HCT116 (cell line): ENCODE measurements around the gene GALNT5. TPM values are rescaled to one million over a fixed set of nuclear protein-coding genes. Genes with fewer than 3 reads are reported as not detected.
A peak's percentile ranks its signal among the peaks of the same experiment; 100 is the strongest.

Source experiments
- ATAC-seq: fragments of 200-7000 bp; cut with Tn5 transposase; 2 replicates; pipeline ENCODE4 v1.9.1; 2020; ENCODE audit warnings: mild to moderate bottlenecking, moderate library complexity
- BruUV-seq: library from RNA; stranded (reverse); fragments of 400-500 nt; replicated peaks from 2 replicates; lab custom pipeline; 2021; lab: Mats Ljungman, UMichigan
- CTCF ChIA-PET: fragments of 300-600 bp; sonication (Branson Sonifier 250); formaldehyde crosslinking; loops from one replicate; lab custom pipeline; 2021; ENCODE audit warnings: antibody characterized with exemption; lab: Charles Lee
- POLR2A ChIA-PET: fragments of 300-600, 350-600 bp; sonication (Branson Sonifier 250); formaldehyde crosslinking; loops from one replicate; lab custom pipeline; 2021; ENCODE audit warnings: antibody characterized with exemption; lab: Charles Lee
- RAD21 ChIA-PET, 2 experiments: fragments of 300-600 bp; sonication (Branson Sonifier 250); formaldehyde crosslinking; loops; one replicate each; lab custom pipeline; 2023; ENCODE audit warnings: low total read pairs in 2 of 2; ENCODE audit not compliant: uncharacterized antibody in 2 of 2, unreplicated experiment in 2 of 2, low non-redundant PET in 1 of 2; lab: Charles Lee
- DNase-seq: peaks from one replicate; pipeline ENCODE4 v3.0.0-alpha.2; 2010; ENCODE audit warnings: low read depth, low spot score
- H2AFZ ChIP-seq: fragments of 200-600 bp; shearing (Covaris generic), sonication (generic); 2 replicates; pipeline ENCODE4 v1.6.1; 2017; ENCODE audit warnings: low read depth, mixed run types, mixed read lengths, antibody characterized with exemption, low read length; ENCODE audit not compliant: poor library complexity, severe bottlenecking
- H3K27ac ChIP-seq: 2 replicates; pipeline ENCODE4 v1.5.1; 2012; ENCODE audit warnings: low read depth, low read length
- H3K27me3 ChIP-seq: fragments of 200-600 bp; sonication (generic); 2 replicates; pipeline ENCODE4 v1.6.1; 2016; ENCODE audit warnings: mixed run types, low read length, mixed read lengths; ENCODE audit not compliant: insufficient read depth
- H3K36me3 ChIP-seq, 2 experiments: fragments of 200-500 bp in 1 of 2; fragments of 200-600 bp in 1 of 2; sonication (Bioruptor generic) in 1 of 2; sonication (generic) in 1 of 2; 2 replicates each; pipeline versions ENCODE4 v1.5.1 to v1.6.1; 2014 to 2016; ENCODE audit warnings: low read length in 2 of 2, inconsistent platforms in 1 of 2, mixed read lengths in 1 of 2, mixed run types in 1 of 2; ENCODE audit not compliant: insufficient read depth in 2 of 2, control insufficient read depth in 1 of 2
- H3K4me1 ChIP-seq, 2 experiments: fragments of 200-600 bp in 1 of 2; sonication (generic) in 1 of 2; 2 replicates each; pipeline versions ENCODE4 v1.5.1 to v1.6.1; 2012 to 2017; ENCODE audit warnings: low read length in 2 of 2, inconsistent platforms in 1 of 2, mild to moderate bottlenecking in 1 of 2, mixed read lengths in 1 of 2, mixed run types in 1 of 2, moderate library complexity in 1 of 2; ENCODE audit not compliant: insufficient read depth in 2 of 2, control insufficient read depth in 1 of 2
- H3K4me2 ChIP-seq: fragments of 200-600 bp; sonication (generic); 2 replicates; pipeline ENCODE4 v1.6.1; 2017; ENCODE audit warnings: mixed run types, low read length, mixed read lengths
- H3K4me3 ChIP-seq, 2 experiments: fragments of 200-600 bp in 1 of 2; sonication (generic) in 1 of 2; replicated peaks in 1 of 2; 2 replicates each; pipeline ENCODE4 v1.5.1; 2011 to 2016; ENCODE audit warnings: low read length in 2 of 2, control low read depth in 1 of 2, low read depth in 1 of 2, mild to moderate bottlenecking in 1 of 2, mixed read lengths in 1 of 2, mixed run types in 1 of 2
- H3K79me2 ChIP-seq: fragments of 200-600 bp; sonication (generic); 2 replicates; pipeline ENCODE4 v1.6.1; 2017; ENCODE audit warnings: mild to moderate bottlenecking, mixed run types, low read length, moderate library complexity, mixed read lengths; ENCODE audit not compliant: insufficient read depth
- H3K9ac ChIP-seq: fragments of 200-600 bp; sonication (generic); 2 replicates; pipeline ENCODE4 v1.6.1; 2016; ENCODE audit warnings: low read length, mixed read lengths
- H3K9me2 ChIP-seq: fragments of 200-600 bp; sonication (generic), shearing (Covaris generic); 2 replicates; pipeline ENCODE4 v1.6.1; 2017; ENCODE audit warnings: mixed run types, mild to moderate bottlenecking, moderate library complexity; ENCODE audit not compliant: insufficient read depth
- H3K9me3 ChIP-seq, 2 experiments: fragments of 200-500 bp in 1 of 2; fragments of 200-600 bp in 1 of 2; sonication (Bioruptor generic) in 1 of 2; sonication (generic) in 1 of 2; 2 replicates each; pipeline ENCODE4 v1.6.1; 2014 to 2017; ENCODE audit warnings: low read length in 2 of 2, mixed read lengths in 2 of 2, inconsistent platforms in 1 of 2, low read depth in 1 of 2, mild to moderate bottlenecking in 1 of 2, mixed run types in 1 of 2, moderate library complexity in 1 of 2; ENCODE audit not compliant: control insufficient read depth in 1 of 2, insufficient read depth in 1 of 2
- H4K20me1 ChIP-seq: fragments of 200-600 bp; sonication (generic), shearing (Covaris generic); 2 replicates; pipeline ENCODE4 v1.6.1; 2017; ENCODE audit warnings: mixed run types, mild to moderate bottlenecking, moderate library complexity; ENCODE audit not compliant: insufficient read depth
- CBX3 ChIP-seq: IDR thresholded peaks from 2 replicates; pipeline ENCODE4 v1.6.1; 2012; ENCODE audit warnings: low read depth
- CEBPB ChIP-seq: IDR thresholded peaks from 2 replicates; pipeline ENCODE4 v1.6.1; 2012; ENCODE audit warnings: low read depth
- CTCF ChIP-seq, 3 experiments: fragments of 200-600 bp in 1 of 3; sonication (generic) in 1 of 3; IDR thresholded peaks in 2 of 3; conservative IDR thresholded peaks in 1 of 3; 2 replicates each; pipeline ENCODE4 v1.5.1; 2012 to 2017; ENCODE audit warnings: low read depth in 2 of 3, low read length in 2 of 3, antibody characterized with exemption in 1 of 3, borderline replicate concordance in 1 of 3, control low read depth in 1 of 3, mild to moderate bottlenecking in 1 of 3, mixed read lengths in 1 of 3, mixed run types in 1 of 3, moderate library complexity in 1 of 3; ENCODE audit not compliant: insufficient read depth in 1 of 3
- EGR1 ChIP-seq: IDR thresholded peaks from 2 replicates; pipeline ENCODE4 v1.6.1; 2012; ENCODE audit warnings: low read depth
- EZH2 ChIP-seq: fragments of 200-600 bp; sonication (generic); IDR thresholded peaks from 2 replicates; pipeline ENCODE4 v1.6.1; 2017; ENCODE audit warnings: antibody characterized with exemption, mixed run types
- EZH2phosphoT487 ChIP-seq: fragments of 200-600 bp; IDR thresholded peaks from 2 replicates; pipeline ENCODE4 v1.6.1; 2018; ENCODE audit warnings: antibody characterized with exemption, borderline replicate concordance
- FOSL1 ChIP-seq: IDR thresholded peaks from 2 replicates; pipeline ENCODE4 v1.6.1; 2012; ENCODE audit warnings: low read depth
- MAX ChIP-seq: IDR thresholded peaks from 2 replicates; pipeline ENCODE4 v1.6.1; 2012
- POLR2A ChIP-seq: IDR thresholded peaks from 2 replicates; pipeline ENCODE4 v1.7.0; 2011; ENCODE audit warnings: borderline replicate concordance; ENCODE audit not compliant: insufficient read depth, insufficient read length; ENCODE audit errors: extremely low read depth
- POLR2AphosphoS5 ChIP-seq: IDR thresholded peaks from 2 replicates; pipeline ENCODE4 v1.6.1; 2011; ENCODE audit warnings: mild to moderate bottlenecking, low read depth, low read length, moderate library complexity
- RAD21 ChIP-seq: IDR thresholded peaks from 2 replicates; pipeline ENCODE4 v1.6.1; 2012; ENCODE audit warnings: low read depth, mild to moderate bottlenecking
- REST ChIP-seq: IDR thresholded peaks from 2 replicates; pipeline ENCODE4 v1.6.1; 2012; ENCODE audit warnings: low read depth
- SIN3A ChIP-seq: IDR thresholded peaks from 2 replicates; pipeline ENCODE4 v1.6.1; 2012; ENCODE audit warnings: low read depth
- SP1 ChIP-seq: IDR thresholded peaks from 2 replicates; pipeline ENCODE4 v1.6.1; 2012; ENCODE audit warnings: low read depth
- TCF7L2 ChIP-seq: IDR thresholded peaks from 2 replicates; pipeline ENCODE4 v1.7.0; 2011; ENCODE audit warnings: borderline replicate concordance, inconsistent platforms; ENCODE audit not compliant: insufficient read depth, insufficient read length; ENCODE audit errors: extremely low read depth
- YY1 ChIP-seq: IDR thresholded peaks from 2 replicates; pipeline ENCODE4 v1.6.1; 2011; ENCODE audit warnings: low read length, low read depth, moderate library complexity, mild to moderate bottlenecking; ENCODE audit not compliant: insufficient replicate concordance; ENCODE audit errors: extremely low read depth
- ZFX ChIP-seq: fragments of 450-650 bp; IDR thresholded peaks from 2 replicates; pipeline ENCODE4 v1.6.1; 2017
- ZNF274 ChIP-seq: fragments of 200-500 bp; sonication (Bioruptor generic); IDR thresholded peaks from 2 replicates; pipeline ENCODE4 v1.6.1; 2014; ENCODE audit warnings: mild to moderate bottlenecking, low read depth, low read length, inconsistent platforms
- intact Hi-C: fragments of 100-400 bp; cut with micrococcal nuclease; formaldehyde crosslinking; loops from 2 replicates; pipeline ENCODE4 v1.10.0; 2022
- total RNA-seq: library from RNA; stranded (reverse); gene quantifications from one replicate; pipeline ENCODE4 v1.2.1, GENCODE V29; 2021; ENCODE audit not compliant: unreplicated experiment
- TF ChIP-seq, protein P1 (sequence below): IDR thresholded peaks from 2 replicates; pipeline ENCODE4 v1.6.1; 2011; ENCODE audit warnings: mild to moderate bottlenecking, low read length, moderate library complexity; ENCODE audit not compliant: insufficient replicate concordance; ENCODE audit errors: extremely low read depth

Gene GALNT5
- total RNA-seq, 1 experiment from 2014 or later: 3.9 TPM

- Histone ChIP-seq H3K4me2 (peak overlapping the region; percentile 73), H3K79me2 (no peaks in the 10 kb centered on the region), H3K4me3 (peak overlapping the region in 1 of 2 experiments; percentile 33; a peak in 1 of 4 replicates), H4K20me1 (no peaks in the 10 kb centered on the region), H3K9me3 (no peaks in the 10 kb centered on the region), H3K4me1 (peaks cover 15 to 53% of the 10 kb centered on the region in 2 experiments), H3K9me2 (no peaks in the 10 kb centered on the region), H3K9ac (peak overlapping the region; percentile 56), H3K27me3 (no peaks in the 10 kb centered on the region), H3K27ac (peak overlapping the region; percentile 57; the same call in 1 of the 2 replicates), H2AFZ (peak overlapping the region; percentile 28), H3K36me3 (no peaks in the 10 kb centered on the region)
- TF ChIP-seq ZNF274 (no peak), POLR2A (no peak), EGR1 (no peak), REST (no peak), TCF7L2 (no peak), CTCF (IDR thresholded peaks at IDR 0.05 in 2 of 3, conservative IDR thresholded peaks at IDR 0.05 in 1 of 3; ENCODE audit: borderline replicate concordance in 1 of 3, insufficient read depth in 1 of 3, low read depth in 2 of 3, low read length in 2 of 3) (no peak), YY1 (no peak), POLR2AphosphoS5 (no peak), RAD21 (no peak), ZFX (no peak), SP1 (no peak), MAX (no peak), SIN3A (no peak), EZH2phosphoT487 (no peak), EZH2 (no peak), CEBPB (no peak), CBX3 (no peak), FOSL1 (no peak)
- TF ChIP-seq, protein P1, sequence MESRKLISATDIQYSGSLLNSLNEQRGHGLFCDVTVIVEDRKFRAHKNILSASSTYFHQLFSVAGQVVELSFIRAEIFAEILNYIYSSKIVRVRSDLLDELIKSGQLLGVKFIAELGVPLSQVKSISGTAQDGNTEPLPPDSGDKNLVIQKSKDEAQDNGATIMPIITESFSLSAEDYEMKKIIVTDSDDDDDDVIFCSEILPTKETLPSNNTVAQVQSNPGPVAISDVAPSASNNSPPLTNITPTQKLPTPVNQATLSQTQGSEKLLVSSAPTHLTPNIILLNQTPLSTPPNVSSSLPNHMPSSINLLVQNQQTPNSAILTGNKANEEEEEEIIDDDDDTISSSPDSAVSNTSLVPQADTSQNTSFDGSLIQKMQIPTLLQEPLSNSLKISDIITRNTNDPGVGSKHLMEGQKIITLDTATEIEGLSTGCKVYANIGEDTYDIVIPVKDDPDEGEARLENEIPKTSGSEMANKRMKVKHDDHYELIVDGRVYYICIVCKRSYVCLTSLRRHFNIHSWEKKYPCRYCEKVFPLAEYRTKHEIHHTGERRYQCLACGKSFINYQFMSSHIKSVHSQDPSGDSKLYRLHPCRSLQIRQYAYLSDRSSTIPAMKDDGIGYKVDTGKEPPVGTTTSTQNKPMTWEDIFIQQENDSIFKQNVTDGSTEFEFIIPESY: no peak
- ChIA-PET POLR2A (no interaction called here), RAD21 (no interaction called here), CTCF (no interaction called here)
- DNase-seq: no peak
- intact Hi-C loops: no loop called here
- no peak for ATAC-seq
- BruUV-seq: no TSS peak
Observed at GRCh38 chr2:157245144-157245840, 12.2 kb upstream of the GALNT5 start.
